HEK293 (cell line): ENCODE measurements around the gene TMED6.
A peak's percentile ranks its signal among the peaks of the same experiment; 100 is the strongest.

ENCODE experiments used
- CTCF ChIA-PET: fragments of 350-600 bp; formaldehyde crosslinking; extraction: SDS; loops from one replicate; lab custom pipeline; 2021; ENCODE audit warnings: antibody characterized with exemption; lab: Yijun Ruan, JAX
- POLR2A ChIA-PET: fragments of 300-600 bp; formaldehyde crosslinking; extraction: SDS; loops from one replicate; lab custom pipeline; 2020; ENCODE audit warnings: antibody characterized with exemption, inconsistent platforms; lab: Yijun Ruan, JAX
- H3K27ac ChIP-seq: fragments of 200-500 bp; sonication (Bioruptor generic); 2 replicates; pipeline ENCODE4 v1.5.1; 2014; ENCODE audit warnings: low read depth, low read length, control low read depth, inconsistent platforms; ENCODE audit errors: extremely low read depth
- H3K36me3 ChIP-seq, 2 experiments: fragments of 200-500 bp in 1 of 2; sonication (Bioruptor generic) in 1 of 2; 1 replicate in 1 of 2; 2 replicates in 1 of 2; pipeline ENCODE4 v1.5.1; 2014 to 2017; ENCODE audit warnings: inconsistent platforms in 2 of 2, low read length in 2 of 2; ENCODE audit not compliant: control insufficient read depth in 2 of 2, insufficient read depth in 1 of 2
- H3K4me1 ChIP-seq: fragments of 200-500 bp; sonication (Bioruptor generic); 2 replicates; pipeline ENCODE4 v1.5.1; 2014; ENCODE audit warnings: mild to moderate bottlenecking, low read length, inconsistent platforms; ENCODE audit not compliant: control insufficient read depth, insufficient read depth
- H3K4me3 ChIP-seq: 2 replicates; pipeline ENCODE4 v1.5.1; 2011; ENCODE audit warnings: low read depth, mild to moderate bottlenecking, control low read depth, low read length, moderate library complexity
- H3K9me3 ChIP-seq: fragments of 200-500 bp; sonication (Bioruptor generic); 2 replicates; pipeline ENCODE4 v1.5.1; 2014; ENCODE audit warnings: low read depth, low read length, inconsistent platforms; ENCODE audit not compliant: control insufficient read depth, insufficient read depth
- GLIS1 ChIP-seq: fragments of 450-650 bp; formaldehyde crosslinking; IDR thresholded peaks from 2 replicates; pipeline ENCODE4 v1.5.1; 2016; ENCODE audit warnings: missing biosample characterization, missing genetic modification characterization
- KLF7 ChIP-seq: fragments of 450-650 bp; formaldehyde crosslinking; IDR thresholded peaks from 2 replicates; pipeline ENCODE4 v1.5.1; 2016; ENCODE audit warnings: missing biosample characterization, missing genetic modification characterization, borderline replicate concordance
- MEIS1 ChIP-seq: sonication (generic); formaldehyde crosslinking; IDR thresholded peaks from 2 replicates; pipeline ENCODE4 v1.8.1; 2022; ENCODE audit warnings: missing genetic modification reagents, mild to moderate bottlenecking, borderline replicate concordance
- SETDB1 ChIP-seq: IDR thresholded peaks from one replicate; pipeline ENCODE4 v1.6.1; 2017; ENCODE audit warnings: mild to moderate bottlenecking, low read length, moderate library complexity, mixed read lengths; ENCODE audit not compliant: insufficient read length
- SP7 ChIP-seq: fragments of 450-650 bp; formaldehyde crosslinking; IDR thresholded peaks from 2 replicates; pipeline ENCODE4 v1.5.1; 2016; ENCODE audit warnings: missing biosample characterization, missing genetic modification characterization
- ZIC2 ChIP-seq: fragments of 450-650 bp; formaldehyde crosslinking; IDR thresholded peaks from 2 replicates; pipeline ENCODE4 v1.5.1; 2016; ENCODE audit warnings: missing biosample characterization, missing genetic modification characterization
- ZNF16 ChIP-seq: fragments of 450-650 bp; formaldehyde crosslinking; IDR thresholded peaks from 2 replicates; pipeline ENCODE4 v1.5.1; 2016; ENCODE audit warnings: low read depth, missing biosample characterization, missing genetic modification characterization
- ZNF221 ChIP-seq: fragments of 450-650 bp; formaldehyde crosslinking; IDR thresholded peaks from 2 replicates; pipeline ENCODE4 v1.5.1; 2017; ENCODE audit warnings: missing biosample characterization, missing genetic modification characterization, borderline replicate concordance
- ZNF354C ChIP-seq: fragments of 450-650 bp; formaldehyde crosslinking; IDR thresholded peaks from 2 replicates; pipeline ENCODE4 v1.5.1; 2016; ENCODE audit warnings: missing biosample characterization, missing genetic modification characterization, low read depth, borderline replicate concordance
- ZNF514 ChIP-seq: fragments of 450-650 bp; formaldehyde crosslinking; IDR thresholded peaks from 2 replicates; pipeline ENCODE4 v1.5.1; 2016; ENCODE audit warnings: missing biosample characterization, missing genetic modification characterization
- ZNF548 ChIP-seq: fragments of 450-650 bp; formaldehyde crosslinking; IDR thresholded peaks from 2 replicates; pipeline ENCODE4 v1.5.1; 2016; ENCODE audit warnings: missing biosample characterization, missing genetic modification characterization
- ZNF585B ChIP-seq: fragments of 450-650 bp; formaldehyde crosslinking; IDR thresholded peaks from 2 replicates; pipeline ENCODE4 v1.5.1; 2016; ENCODE audit warnings: missing biosample characterization, missing genetic modification characterization
- ZNF623 ChIP-seq: fragments of 450-650 bp; formaldehyde crosslinking; IDR thresholded peaks from 2 replicates; pipeline ENCODE4 v1.5.1; 2016; ENCODE audit warnings: missing biosample characterization, missing genetic modification characterization
- ZNF664 ChIP-seq: fragments of 450-650 bp; formaldehyde crosslinking; IDR thresholded peaks from 2 replicates; pipeline ENCODE4 v1.5.1; 2016; ENCODE audit warnings: missing biosample characterization, missing genetic modification characterization
- ZNF670 ChIP-seq: fragments of 450-650 bp; formaldehyde crosslinking; IDR thresholded peaks from 2 replicates; pipeline ENCODE4 v1.5.1; 2016; ENCODE audit warnings: missing biosample characterization, missing genetic modification characterization, low read depth
- ZNF777 ChIP-seq: fragments of 450-650 bp; formaldehyde crosslinking; IDR thresholded peaks from 2 replicates; pipeline ENCODE4 v1.5.1; 2017; ENCODE audit warnings: missing biosample characterization, missing genetic modification characterization, borderline replicate concordance
- ZSCAN16 ChIP-seq: fragments of 450-650 bp; formaldehyde crosslinking; IDR thresholded peaks from 2 replicates; pipeline ENCODE4 v1.5.1; 2016; ENCODE audit warnings: missing biosample characterization, missing genetic modification characterization
- TF ChIP-seq, protein P1 (sequence below): fragments of 450-650 bp; formaldehyde crosslinking; IDR thresholded peaks from 2 replicates; pipeline ENCODE4; 2016; ENCODE audit warnings: missing biosample characterization, missing genetic modification characterization
- TF ChIP-seq, protein P2 (sequence below): fragments of 450-650 bp; formaldehyde crosslinking; IDR thresholded peaks from 2 replicates; pipeline ENCODE4 v1.5.1; 2016; ENCODE audit warnings: missing biosample characterization, missing genetic modification characterization, low read depth
- TF ChIP-seq, protein P3 (sequence below): fragments of 450-650 bp; formaldehyde crosslinking; IDR thresholded peaks from 2 replicates; pipeline ENCODE4 v1.5.1; 2016; ENCODE audit warnings: missing biosample characterization, missing genetic modification characterization, low read depth

Gene TMED6

DNA sequence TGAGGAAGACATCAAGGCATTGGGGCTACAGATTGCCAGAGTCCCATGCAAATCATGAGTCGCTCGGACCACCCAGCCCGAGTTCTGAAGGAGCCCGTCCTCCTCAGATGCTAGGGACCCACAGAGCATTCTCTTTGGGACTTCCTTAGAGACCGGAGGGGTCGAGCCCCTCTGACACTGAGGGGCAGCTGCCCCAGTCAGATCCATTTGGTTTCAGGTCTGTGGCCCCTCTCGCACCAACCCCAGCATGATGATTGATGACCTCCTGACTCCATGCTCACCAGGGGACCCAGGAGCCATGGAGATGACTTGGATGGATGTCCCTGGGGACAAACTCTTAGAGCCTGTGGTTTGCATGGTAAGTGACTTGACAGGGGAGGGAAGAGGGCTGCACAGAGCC is 29.2 kb downstream of the TMED6 start:
- no peak overlapping the region for H3K4me3 ChIP-seq
- H3K36me3 ChIP-seq, result peaks cover 13 to 91% of the 10 kb centered on the region in 2 experiments; a peak in 2 of 3 replicates
- ChIA-PET CTCF (no interaction called here), POLR2A (no interaction called here)
- H3K4me1 ChIP-seq, result peaks cover 4% of the 10 kb centered on the region; the same call in 1 of the 2 replicates
- no peak overlapping the region for H3K27ac ChIP-seq
- no peaks in the 10 kb centered on the region for H3K9me3 ChIP-seq
- TF ChIP-seq ZNF354C (tag by site-specific recombination) (no peak), GLIS1 (tag by site-specific recombination) (peak; percentile 30; the same call in 1 of the 2 replicates), ZIC2 (tag by site-specific recombination) (peak; percentile 30; the same call in 1 of the 2 replicates), SP7 (tag by site-specific recombination) (peak; percentile 50), ZNF548 (no peak), KLF7 (tag by site-specific recombination) (no peak), ZNF221 (no peak), ZNF585B (no peak), ZNF777 (tag by site-specific recombination) (no peak), SETDB1 (no peak)
- TF ChIP-seq, protein P1, sequence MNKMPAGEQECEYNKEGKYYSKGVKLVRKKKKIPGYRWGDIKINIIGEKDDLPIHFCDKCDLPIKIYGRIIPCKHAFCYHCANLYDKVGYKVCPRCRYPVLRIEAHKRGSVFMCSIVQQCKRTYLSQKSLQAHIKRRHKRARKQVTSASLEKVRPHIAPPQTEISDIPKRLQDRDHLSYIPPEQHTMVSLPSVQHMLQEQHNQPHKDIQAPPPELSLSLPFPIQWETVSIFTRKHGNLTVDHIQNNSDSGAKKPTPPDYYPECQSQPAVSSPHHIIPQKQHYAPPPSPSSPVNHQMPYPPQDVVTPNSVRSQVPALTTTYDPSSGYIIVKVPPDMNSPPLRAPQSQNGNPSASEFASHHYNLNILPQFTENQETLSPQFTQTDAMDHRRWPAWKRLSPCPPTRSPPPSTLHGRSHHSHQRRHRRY (tag by site-specific recombination), result no peak
- TF ChIP-seq, protein P2, sequence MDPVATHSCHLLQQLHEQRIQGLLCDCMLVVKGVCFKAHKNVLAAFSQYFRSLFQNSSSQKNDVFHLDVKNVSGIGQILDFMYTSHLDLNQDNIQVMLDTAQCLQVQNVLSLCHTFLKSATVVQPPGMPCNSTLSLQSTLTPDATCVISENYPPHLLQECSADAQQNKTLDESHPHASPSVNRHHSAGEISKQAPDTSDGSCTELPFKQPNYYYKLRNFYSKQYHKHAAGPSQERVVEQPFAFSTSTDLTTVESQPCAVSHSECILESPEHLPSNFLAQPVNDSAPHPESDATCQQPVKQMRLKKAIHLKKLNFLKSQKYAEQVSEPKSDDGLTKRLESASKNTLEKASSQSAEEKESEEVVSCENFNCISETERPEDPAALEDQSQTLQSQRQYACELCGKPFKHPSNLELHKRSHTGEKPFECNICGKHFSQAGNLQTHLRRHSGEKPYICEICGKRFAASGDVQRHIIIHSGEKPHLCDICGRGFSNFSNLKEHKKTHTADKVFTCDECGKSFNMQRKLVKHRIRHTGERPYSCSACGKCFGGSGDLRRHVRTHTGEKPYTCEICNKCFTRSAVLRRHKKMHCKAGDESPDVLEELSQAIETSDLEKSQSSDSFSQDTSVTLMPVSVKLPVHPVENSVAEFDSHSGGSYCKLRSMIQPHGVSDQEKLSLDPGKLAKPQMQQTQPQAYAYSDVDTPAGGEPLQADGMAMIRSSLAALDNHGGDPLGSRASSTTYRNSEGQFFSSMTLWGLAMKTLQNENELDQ (tag by site-specific recombination), result no peak

DNA sequence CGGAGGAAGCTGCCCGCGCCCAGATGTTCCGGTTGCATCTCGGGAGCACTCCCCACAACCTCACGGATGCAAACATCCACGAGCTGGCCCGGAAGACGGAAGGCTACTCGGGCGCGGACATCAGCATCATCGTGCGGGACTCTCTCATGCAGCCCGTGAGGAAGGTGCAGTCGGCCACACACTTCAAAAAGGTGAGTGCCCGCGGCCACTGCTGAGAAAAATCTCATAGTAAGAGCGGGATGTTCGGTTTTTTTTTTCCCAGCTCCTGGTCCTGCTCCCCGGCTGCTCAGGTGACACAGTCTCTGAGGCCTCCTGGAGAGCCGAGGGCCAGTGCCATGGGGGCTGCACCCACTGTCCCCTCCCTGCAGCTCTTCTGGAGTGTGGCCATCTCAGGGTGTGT is 30.5 kb downstream of the TMED6 start:
- H3K36me3 ChIP-seq, result peaks cover 13 to 93% of the 10 kb centered on the region in 2 experiments; a peak in 2 of 3 replicates
- no peak overlapping the region for H3K4me3 ChIP-seq
- no peaks in the 10 kb centered on the region for H3K9me3 ChIP-seq
- H3K4me1 ChIP-seq, result peaks cover 4% of the 10 kb centered on the region; the same call in 1 of the 2 replicates
- TF ChIP-seq, protein P3, sequence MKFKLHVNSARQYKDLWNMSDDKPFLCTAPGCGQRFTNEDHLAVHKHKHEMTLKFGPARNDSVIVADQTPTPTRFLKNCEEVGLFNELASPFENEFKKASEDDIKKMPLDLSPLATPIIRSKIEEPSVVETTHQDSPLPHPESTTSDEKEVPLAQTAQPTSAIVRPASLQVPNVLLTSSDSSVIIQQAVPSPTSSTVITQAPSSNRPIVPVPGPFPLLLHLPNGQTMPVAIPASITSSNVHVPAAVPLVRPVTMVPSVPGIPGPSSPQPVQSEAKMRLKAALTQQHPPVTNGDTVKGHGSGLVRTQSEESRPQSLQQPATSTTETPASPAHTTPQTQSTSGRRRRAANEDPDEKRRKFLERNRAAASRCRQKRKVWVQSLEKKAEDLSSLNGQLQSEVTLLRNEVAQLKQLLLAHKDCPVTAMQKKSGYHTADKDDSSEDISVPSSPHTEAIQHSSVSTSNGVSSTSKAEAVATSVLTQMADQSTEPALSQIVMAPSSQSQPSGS (tag by site-specific recombination), result no peak
- TF ChIP-seq ZNF623 (tag by site-specific recombination) (no peak), ZSCAN16 (tag by site-specific recombination) (no peak), ZNF514 (tag by site-specific recombination) (no peak), ZNF16 (no peak), MEIS1 (CRISPR knock-in tag) (no peak), ZNF664 (tag by site-specific recombination) (no peak), ZNF670 (tag by site-specific recombination) (no peak)
- ChIA-PET POLR2A (no interaction called here), CTCF (no interaction called here)
- no peak overlapping the region; the same call in 1 of the 2 replicates for H3K27ac ChIP-seq
